GM23248 (cell line): Measurements from ENCODE around the gene CTNNA3. TPM values are rescaled to one million over a fixed set of nuclear protein-coding genes. Genes with fewer than 3 reads are reported as not detected.

Experiments used
- DNase-seq: peaks from one replicate; pipeline ENCODE4 v3.0.0-alpha.2; 2015
- H2AFZ ChIP-seq: fragments of 200-600 bp; sonication (generic); 2 replicates; pipeline ENCODE4 v1.6.1; 2016; ENCODE audit warnings: antibody characterized with exemption
- H3F3A ChIP-seq: fragments of 200-600 bp; sonication (generic); 2 replicates; pipeline ENCODE4 v1.6.1; 2016; ENCODE audit warnings: mild to moderate bottlenecking, antibody characterized with exemption, mixed run types; ENCODE audit not compliant: insufficient read depth
- H3K27ac ChIP-seq: fragments of 200-600 bp; sonication (generic); 2 replicates; pipeline ENCODE4 v1.5.1; 2016; ENCODE audit warnings: mild to moderate bottlenecking
- H3K27me3 ChIP-seq: fragments of 200-600 bp; sonication (generic); replicated peaks from 2 replicates; pipeline ENCODE4 v1.6.1; 2016; ENCODE audit warnings: mild to moderate bottlenecking; ENCODE audit not compliant: insufficient read depth
- H3K36me3 ChIP-seq: fragments of 200-600 bp; sonication (generic); 2 replicates; pipeline ENCODE4 v1.6.1; 2016; ENCODE audit warnings: low read depth, mild to moderate bottlenecking
- H3K4me1 ChIP-seq: fragments of 200-600 bp; sonication (generic); 2 replicates; pipeline ENCODE4 v1.6.1; 2016; ENCODE audit warnings: mild to moderate bottlenecking; ENCODE audit not compliant: insufficient read depth
- H3K4me2 ChIP-seq: fragments of 200-600 bp; sonication (generic); one replicate; pipeline ENCODE4 v1.6.1; 2016; ENCODE audit warnings: mild to moderate bottlenecking; ENCODE audit not compliant: unreplicated experiment
- H3K4me3 ChIP-seq: fragments of 200-600 bp; sonication (generic); 2 replicates; pipeline ENCODE4 v1.5.1; 2016; ENCODE audit warnings: mild to moderate bottlenecking
- H3K79me2 ChIP-seq: fragments of 200-600 bp; sonication (generic); 2 replicates; pipeline ENCODE4 v1.6.1; 2016; ENCODE audit warnings: mild to moderate bottlenecking; ENCODE audit not compliant: insufficient read depth
- H3K9ac ChIP-seq: fragments of 200-600 bp; sonication (generic); 2 replicates; pipeline ENCODE4 v1.6.1; 2016; ENCODE audit warnings: mild to moderate bottlenecking
- H3K9me2 ChIP-seq: fragments of 200-600 bp; sonication (generic); 2 replicates; pipeline ENCODE4 v1.6.1; 2016; ENCODE audit warnings: mixed run types, mild to moderate bottlenecking, moderate library complexity; ENCODE audit not compliant: insufficient read depth
- H3K9me3 ChIP-seq: fragments of 200-600 bp; sonication (generic); one replicate; pipeline ENCODE4 v1.6.1; 2017; ENCODE audit warnings: low read depth
- H4K20me1 ChIP-seq: fragments of 200-600 bp; sonication (generic); 2 replicates; pipeline ENCODE4 v1.6.0; 2016; ENCODE audit not compliant: insufficient read depth
- EZH2 ChIP-seq: fragments of 200-600 bp; sonication (generic); IDR thresholded peaks from 2 replicates; pipeline ENCODE4 v1.6.1; 2018; ENCODE audit warnings: antibody characterized with exemption, mild to moderate bottlenecking; ENCODE audit not compliant: insufficient read depth, poor library complexity, severe bottlenecking
- EZH2phosphoT487 ChIP-seq: fragments of 200-600 bp; sonication (generic); IDR thresholded peaks from 2 replicates; pipeline ENCODE4 v1.6.1; 2018; ENCODE audit warnings: antibody characterized with exemption, moderate library complexity, mild to moderate bottlenecking, low read depth; ENCODE audit not compliant: insufficient read depth
- WGBS, 2 experiments: methylation state at CpG; one replicate each; pipeline ENCODE4 v1.1.6; 2015 to 2017; ENCODE audit warnings: low lambda C conversion rate in 2 of 2, low coverage in 1 of 2; ENCODE audit errors: missing lambda C conversion rate in 2 of 2; 5-methylcytosine and 5-hydroxymethylcytosine counted together
- in situ Hi-C: fragments of 300-500 bp; cut with MboI; formaldehyde crosslinking; loops from 2 replicates; pipeline ENCODE4 v1.15.0; 2020
- polyA plus RNA-seq: library from polyadenylated mRNA; unstranded; fragments of >200 nt; fragmentation: Nextera tagmentation; extraction: Ambion mirVana; gene quantifications from 2 replicates; pipeline ENCODE4 v1.2.1, GENCODE V29; 2016
- total RNA-seq: library from RNA; depleted of rRNA; stranded (reverse); fragments of >200 nt; shearing (Covaris generic); gene quantifications from 2 replicates; pipeline ENCODE4 v1.2.3, GENCODE V29; 2014

The CTNNA3 gene
- total and polyA plus RNA-seq, 2 experiments from 2014 or later, result not detected

DNA sequence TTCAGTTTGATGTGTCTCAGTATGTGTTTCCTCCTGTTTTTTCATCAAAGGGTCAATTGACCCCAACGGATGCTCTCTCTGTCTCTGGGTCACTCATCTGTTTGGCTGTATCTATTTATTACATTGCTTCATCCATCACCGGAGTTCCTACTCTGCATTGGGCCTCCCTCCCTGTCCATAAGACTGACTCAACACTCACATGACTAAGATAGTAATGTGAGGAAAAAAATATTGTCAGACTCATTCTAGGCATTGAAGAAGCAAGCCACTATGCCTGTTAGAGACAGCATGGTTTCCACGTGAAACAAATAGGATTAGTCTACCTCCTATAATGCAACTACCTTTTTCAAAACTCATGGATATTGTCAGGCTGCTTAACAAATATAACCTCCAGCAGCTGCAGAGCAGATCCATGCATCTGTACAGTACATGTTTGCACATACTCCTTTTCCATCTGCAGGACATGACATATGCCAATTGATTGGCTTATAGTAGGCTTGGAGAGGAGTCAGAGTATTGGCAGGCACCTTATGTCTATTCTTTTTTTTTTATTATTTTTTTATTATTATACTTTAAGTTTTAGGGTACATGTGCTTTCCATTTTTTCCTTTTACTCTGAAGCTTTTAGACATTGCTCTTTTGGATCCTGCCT, 495.0 kb downstream of the CTNNA3 start:
- no peaks in the 10 kb centered on the region for H3K79me2 ChIP-seq
- no peaks in the 10 kb centered on the region for H3K4me1 ChIP-seq
- no peak overlapping the region for H2AFZ ChIP-seq
- H3K9me2 ChIP-seq, result no peaks in the 10 kb centered on the region
- H3F3A ChIP-seq, result no peaks in the 10 kb centered on the region
- no peak overlapping the region for H3K27ac ChIP-seq
- no peak overlapping the region for H3K4me2 ChIP-seq
- no peaks in the 10 kb centered on the region for H3K27me3 ChIP-seq
- H3K36me3 ChIP-seq, result no peaks in the 10 kb centered on the region
- in situ Hi-C loops, result no loop called here
- TF ChIP-seq EZH2phosphoT487, result no peak
- no peak for TF ChIP-seq EZH2
- H3K4me3 ChIP-seq, result no peak overlapping the region
- no peak overlapping the region for H3K9ac ChIP-seq
- no peaks in the 10 kb centered on the region for H3K9me3 ChIP-seq
- no peaks in the 10 kb centered on the region for H4K20me1 ChIP-seq
- no peak for DNase-seq
- 27 to 38% methylated on average over 3 of the region's 3 CpGs for WGBS, 2 experiments

GRCh38 chr10:67175354-67175753, 520.6 kb downstream of the CTNNA3 start:
- Histone ChIP-seq H4K20me1 (no peaks in the 10 kb centered on the region), H3K9me2 (no peaks in the 10 kb centered on the region), H3K4me1 (no peaks in the 10 kb centered on the region), H3K4me3 (no peak overlapping the region), H3K9me3 (no peaks in the 10 kb centered on the region), H3K27ac (no peak overlapping the region), H3K27me3 (no peaks in the 10 kb centered on the region), H3K36me3 (no peaks in the 10 kb centered on the region), H2AFZ (no peak overlapping the region), H3K79me2 (no peaks in the 10 kb centered on the region), H3K9ac (no peak overlapping the region), H3K4me2 (no peak overlapping the region), H3F3A (no peaks in the 10 kb centered on the region)
- in situ Hi-C loops, result no loop called here
- WGBS, 2 experiments, result 10 to 18% methylated on average over 2 of the region's 2 CpGs
- DNase-seq, result no peak
- TF ChIP-seq EZH2phosphoT487 (no peak), EZH2 (no peak)

DNA sequence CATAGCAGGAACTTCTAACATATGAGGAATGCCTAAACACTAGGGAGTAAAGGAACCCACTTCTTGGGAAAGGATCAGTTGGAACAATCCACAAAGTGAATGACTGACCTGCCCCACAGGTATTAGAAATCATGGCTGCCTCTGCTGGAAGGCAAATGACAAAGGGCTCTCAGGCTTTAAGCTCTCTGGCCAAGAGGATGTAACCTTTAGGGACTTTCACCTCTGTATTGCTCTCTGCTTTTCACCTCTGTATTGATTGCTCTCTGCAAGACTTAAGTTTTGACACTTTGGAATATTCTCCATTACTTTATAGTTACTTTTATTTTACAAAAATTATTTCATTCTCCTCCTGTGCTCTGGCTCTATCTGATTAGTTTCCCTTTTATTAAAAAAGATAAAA, 522.2 kb downstream of the CTNNA3 start:
- in situ Hi-C loops, result no loop called here
- Histone ChIP-seq H3K27me3 (no peaks in the 10 kb centered on the region), H3F3A (no peaks in the 10 kb centered on the region), H2AFZ (no peak overlapping the region), H3K27ac (no peak overlapping the region), H3K4me3 (no peak overlapping the region), H3K79me2 (no peaks in the 10 kb centered on the region), H4K20me1 (no peaks in the 10 kb centered on the region), H3K36me3 (no peaks in the 10 kb centered on the region), H3K9ac (no peak overlapping the region), H3K4me1 (no peaks in the 10 kb centered on the region), H3K9me3 (no peaks in the 10 kb centered on the region), H3K4me2 (no peak overlapping the region), H3K9me2 (no peaks in the 10 kb centered on the region)
- TF ChIP-seq EZH2 (no peak), EZH2phosphoT487 (no peak)
- DNase-seq, result no peak

- no peaks in the 10 kb centered on the region for H3K36me3 ChIP-seq
- no peak for DNase-seq
- no peaks in the 10 kb centered on the region for H3F3A ChIP-seq
- no peaks in the 10 kb centered on the region for H3K9me3 ChIP-seq
- WGBS, 2 experiments, result 18 to 30% methylated on average over 1 of the region's 1 CpG
- H3K4me1 ChIP-seq, result no peaks in the 10 kb centered on the region
- H3K4me2 ChIP-seq, result no peak overlapping the region
- H3K9ac ChIP-seq, result no peak overlapping the region
- TF ChIP-seq EZH2phosphoT487 (no peak), EZH2 (no peak)
- H4K20me1 ChIP-seq, result no peaks in the 10 kb centered on the region
- no peaks in the 10 kb centered on the region for H3K79me2 ChIP-seq
- no peak overlapping the region for H3K4me3 ChIP-seq
- in situ Hi-C loops, result no loop called here
- H3K27me3 ChIP-seq, result no peaks in the 10 kb centered on the region
- no peak overlapping the region for H3K27ac ChIP-seq
- H2AFZ ChIP-seq, result no peak overlapping the region
- no peaks in the 10 kb centered on the region for H3K9me2 ChIP-seq
These were observed 524.0 kb downstream of the CTNNA3 start for GRCh38 chr10:67171970-67172369.

DNA sequence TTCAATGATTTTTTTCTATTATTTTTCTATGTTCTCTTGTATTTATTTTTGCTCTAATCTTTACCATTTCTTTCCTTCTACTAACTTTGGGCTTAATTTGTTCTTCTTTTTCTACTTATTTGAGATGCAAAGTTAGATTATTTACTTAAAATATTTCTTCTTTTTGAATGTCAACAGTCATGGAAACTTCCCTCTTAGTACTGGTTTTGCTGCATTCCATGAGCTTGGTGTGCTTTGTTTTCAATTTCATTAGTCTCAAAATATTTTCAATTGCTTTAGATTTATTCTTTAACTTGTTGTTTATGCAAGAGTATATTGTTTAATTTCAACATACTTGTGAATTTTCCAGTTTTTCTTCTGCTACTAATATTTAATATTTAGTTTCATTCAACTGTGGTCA, 539.8 kb downstream of the CTNNA3 start:
- Histone ChIP-seq H3K9me2 (no peaks in the 10 kb centered on the region), H2AFZ (no peak overlapping the region), H3K9ac (no peak overlapping the region), H3K79me2 (no peaks in the 10 kb centered on the region), H3K27ac (no peak overlapping the region), H3K4me1 (no peaks in the 10 kb centered on the region), H3K4me3 (no peak overlapping the region), H3K36me3 (no peaks in the 10 kb centered on the region), H3K9me3 (peaks cover 10% of the 10 kb centered on the region), H3K27me3 (no peaks in the 10 kb centered on the region), H3K4me2 (no peak overlapping the region), H3F3A (no peaks in the 10 kb centered on the region), H4K20me1 (no peaks in the 10 kb centered on the region)
- in situ Hi-C loops, result no loop called here
- TF ChIP-seq EZH2phosphoT487, result no peak
- TF ChIP-seq EZH2, result no peak
- DNase-seq, result no peak
